GM12878 (cell line): Measurements from ENCODE around the gene TRIM45. TPM values are rescaled to one million over a fixed set of nuclear protein-coding genes. Genes with fewer than 3 reads are reported as not detected.

Experiments
- ATAC-seq: fragments of 200-7000 bp; cut with Tn5 transposase; 3 replicates; pipeline ENCODE4 v1.9.1; 2020; ENCODE audit warnings: mild to moderate bottlenecking, moderate library complexity
- BruUV-seq: library from RNA; stranded (reverse); fragments of 400-500 nt; replicated peaks from 2 replicates; lab custom pipeline; 2021; lab: Mats Ljungman, UMichigan
- CTCF ChIA-PET: fragments of 300-600 bp; sonication (Branson Sonifier 250); formaldehyde crosslinking; extraction: SDS; loops from one replicate; lab custom pipeline; 2021; ENCODE audit warnings: inconsistent platforms; lab: Yijun Ruan, JAX
- POLR2A ChIA-PET: fragments of 350-600 bp; formaldehyde crosslinking; extraction: SDS; loops from one replicate; lab custom pipeline; 2021; ENCODE audit warnings: inconsistent platforms; lab: Charles Lee
- RAD21 ChIA-PET: fragments of 300-600 bp; sonication (Branson Sonifier 250); formaldehyde crosslinking; loops from one replicate; lab custom pipeline; 2023; ENCODE audit warnings: antibody characterized with exemption; ENCODE audit not compliant: unreplicated experiment; lab: Charles Lee
- SMC1A ChIA-PET: fragments of 300-600 bp; sonication (Branson Sonifier 250); formaldehyde crosslinking; loops from one replicate; lab custom pipeline; 2023; ENCODE audit not compliant: unreplicated experiment, uncharacterized antibody; lab: Charles Lee
- DNase-seq: peaks from one replicate; pipeline ENCODE4 v3.0.0-alpha.2; 2011; ENCODE audit warnings: low read depth, low spot score
- FAIRE-seq: peaks from 3 replicates; lab custom pipeline; 2011; peaks lifted over from hg19 to GRCh38; lab: Jason Lieb, UNC
- H2AFZ ChIP-seq: 2 replicates; pipeline ENCODE4 v1.6.0; 2011; ENCODE audit warnings: low read depth, low read length, control low read depth; ENCODE audit not compliant: control insufficient read depth
- H3K27ac ChIP-seq: 2 replicates; pipeline ENCODE4 v1.5.1; 2011; ENCODE audit warnings: control low read depth; ENCODE audit not compliant: control insufficient read depth, insufficient read depth
- H3K27me3 ChIP-seq, 2 experiments: replicated peaks in 1 of 2; 2 replicates each; pipeline versions ENCODE4 v1.6.0 to v1.6.1; 2011; ENCODE audit warnings: low read length in 1 of 2; ENCODE audit not compliant: control insufficient read depth in 2 of 2, insufficient read depth in 2 of 2
- H3K36me3 ChIP-seq, 2 experiments: 2 replicates each; pipeline ENCODE4 v1.5.1; 2011; ENCODE audit warnings: low read length in 1 of 2; ENCODE audit not compliant: control insufficient read depth in 2 of 2, insufficient read depth in 2 of 2
- H3K4me1 ChIP-seq: 2 replicates; pipeline ENCODE4 v1.6.1; 2011; ENCODE audit warnings: mild to moderate bottlenecking, low read length, moderate library complexity, mixed read lengths; ENCODE audit not compliant: control insufficient read depth, insufficient read depth
- H3K4me2 ChIP-seq: 2 replicates; pipeline ENCODE4 v1.6.0; 2011; ENCODE audit warnings: control low read depth; ENCODE audit not compliant: control insufficient read depth, insufficient read depth
- H3K4me3 ChIP-seq: fragments of 200-600 bp; sonication (generic); 2 replicates; pipeline ENCODE4 v1.5.1; 2016
- H3K79me2 ChIP-seq: 2 replicates; pipeline ENCODE4 v1.6.0; 2011; ENCODE audit warnings: low read length; ENCODE audit not compliant: control insufficient read depth, insufficient read depth
- H3K9ac ChIP-seq: 2 replicates; pipeline ENCODE4 v1.8.0; 2011; ENCODE audit warnings: low read length, control low read depth, mixed read lengths; ENCODE audit not compliant: control insufficient read depth, insufficient read depth
- H3K9me3 ChIP-seq: replicated peaks from 3 replicates; pipeline ENCODE4 v1.5.1; 2011; ENCODE audit warnings: mild to moderate bottlenecking, low read length; ENCODE audit not compliant: control insufficient read depth, insufficient read depth
- H4K20me1 ChIP-seq: 2 replicates; pipeline ENCODE4 v1.6.0; 2011; ENCODE audit not compliant: control insufficient read depth, insufficient read depth
- ETV6 ChIP-seq, 2 experiments: fragments of 450-650 bp in 1 of 2; IDR thresholded peaks in 1 of 2; conservative IDR thresholded peaks in 1 of 2; 2 replicates each; pipeline ENCODE4 v1.6.1; 2014; ENCODE audit warnings: antibody characterized with exemption in 1 of 2, borderline replicate concordance in 1 of 2, low read depth in 1 of 2, mild to moderate bottlenecking in 1 of 2, moderate library complexity in 1 of 2
- JUNB ChIP-seq: IDR thresholded peaks from 2 replicates; pipeline ENCODE4 v1.6.1; 2016; ENCODE audit warnings: antibody characterized with exemption, mild to moderate bottlenecking
- PAX5 ChIP-seq: IDR thresholded peaks from 2 replicates; pipeline ENCODE4 v1.6.1; 2011; ENCODE audit warnings: low read depth, low read length, borderline replicate concordance
- WGBS: methylation state at CpG from one replicate; pipeline ENCODE4 v1.1.6; 2016; ENCODE audit warnings: low lambda C conversion rate; ENCODE audit not compliant: insufficient replicate concordance, insufficient coverage; ENCODE audit errors: missing lambda C conversion rate; 5-methylcytosine and 5-hydroxymethylcytosine counted together
- in situ Hi-C: fragments of 300-500 bp; cut with MboI; formaldehyde crosslinking; loops from 9 replicates; pipeline ENCODE4 v1.14.3; 2018; ENCODE audit warnings: mixed read lengths
- intact Hi-C: fragments of 100-400 bp; cut with micrococcal nuclease; formaldehyde crosslinking; loops from one replicate; pipeline ENCODE4 v1.14.2; 2022; ENCODE audit not compliant: unreplicated experiment
- polyA plus RNA-seq, 11 experiments: library from polyadenylated mRNA; depleted of rRNA in 4 of 11; unstranded in 6 of 11; stranded (reverse) in 5 of 11; fragments of >200 nt; fragmentation: Nextera tagmentation in 4 of 11; fragmentation: Illumina TruSeq in 1 of 11; extraction: Ambion mirVana in 4 of 11; extraction: Trizol in 1 of 11; gene quantifications; 1 replicate in 1 of 11; 2 replicates in 10 of 11; pipeline versions ENCODE4 v1.2.1 to v1.2.3, GENCODE V29; 2011 to 2016; ENCODE audit warnings: inconsistent platforms in 2 of 11, missing spikeins in 2 of 11, low read depth in 1 of 11
- total RNA-seq, 4 experiments: library from RNA; depleted of rRNA in 3 of 4; stranded (reverse); fragments of >200 nt in 3 of 4; fragmentation: Illumina TruSeq in 1 of 4; extraction: Trizol in 1 of 4; gene quantifications; 2 replicates each; pipeline versions ENCODE4 v1.2.1 to v1.2.3, GENCODE V29; 2013 to 2021

Gene TRIM45
- total and polyA plus RNA-seq, 10 of the 15 experiments (the other 5 are each of a cell fraction or from before 2014, with no cell fraction given) = 0.31 to 0.86 (median 0.46) TPM

DNA sequence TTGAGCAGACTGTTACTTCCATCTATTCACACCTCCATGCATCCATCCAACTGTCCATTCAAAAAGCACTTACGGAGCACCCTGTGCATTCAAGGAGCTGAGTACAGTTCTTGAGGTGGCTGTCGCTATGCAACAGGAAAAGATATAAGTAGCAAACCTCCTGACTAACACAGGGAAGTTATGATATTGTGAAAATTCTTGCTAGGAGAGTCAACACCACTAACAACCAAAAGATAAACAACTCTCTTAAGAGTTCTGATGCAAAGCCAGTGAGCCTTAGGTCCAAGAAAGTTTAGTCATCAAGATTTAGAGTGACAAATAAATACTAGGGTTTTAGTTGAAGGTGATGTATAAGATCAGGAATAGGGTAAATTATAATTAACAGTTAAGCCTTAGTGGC lies 44.5 kb upstream of the TRIM45 start:
- ATAC-seq = no peak
- TF ChIP-seq JUNB = no peak
- TF ChIP-seq ETV6 (conservative IDR thresholded peaks at IDR 0.05 in 1 of 2, IDR thresholded peaks at IDR 0.05 in 1 of 2; ENCODE audit: borderline replicate concordance in 1 of 2, low read depth in 1 of 2) = no peak
- TF ChIP-seq, all 136 proteins: peak for 0

DNA sequence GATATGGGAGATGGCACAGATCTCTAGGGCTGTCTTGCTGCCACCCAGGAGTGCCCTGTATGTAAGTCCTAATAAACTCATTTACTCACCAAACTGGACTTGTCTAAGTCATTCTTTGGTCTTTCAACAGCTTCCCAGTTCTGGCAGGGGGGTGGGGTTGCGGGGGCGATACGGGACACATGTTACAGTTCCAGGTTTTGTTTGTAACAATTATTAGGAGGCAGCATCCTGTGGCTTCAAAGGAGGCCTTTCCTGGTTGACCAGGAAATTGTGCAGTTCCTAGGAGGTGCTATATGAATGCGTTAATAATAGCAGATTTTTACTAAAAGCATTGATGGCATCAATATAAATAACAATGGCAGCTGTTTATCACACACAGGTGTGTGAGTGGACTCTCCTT lies 42.7 kb upstream of the TRIM45 start:
- RAD21 ChIA-PET = no interaction called here
- Histone ChIP-seq H3K4me2 (no peak overlapping the region), H3K27ac (no peak overlapping the region), H3K27me3 (peaks cover 0 to 1% of the 10 kb centered on the region in 2 experiments; a peak in 1 of 4 replicates)
- CTCF ChIA-PET = no interaction called here
- BruUV-seq = no TSS peak
- 62% methylated on average over 4 of the region's 4 CpGs for WGBS
- no peak for ATAC-seq
- no peak for TF ChIP-seq PAX5
- TF ChIP-seq, all 136 proteins: peak for 0
- POLR2A ChIA-PET = no interaction called here
- no peaks in the 10 kb centered on the region for H3K9me3 ChIP-seq
- no peak overlapping the region for H3K9ac ChIP-seq
- no peak overlapping the region for H2AFZ ChIP-seq
- no peak overlapping the region for H3K4me3 ChIP-seq
- FAIRE-seq (no peak), DNase-seq (no peak)
- intact Hi-C loops (no loop called here), in situ Hi-C loops (no loop called here)
- H3K36me3 ChIP-seq = no peaks in the 10 kb centered on the region
- H3K4me1 ChIP-seq = no peaks in the 10 kb centered on the region
- SMC1A ChIA-PET = interaction anchor here (1.5 kb wide), 1 partner anchor 9 kb away, joined by 3 read pairs; no protein-coding TSS in a partner anchor
- H4K20me1 ChIP-seq = no peaks in the 10 kb centered on the region
- H3K79me2 ChIP-seq = no peaks in the 10 kb centered on the region

More for the DNA sequence above, 44.5 kb upstream of the TRIM45 start:
- Histone ChIP-seq H3K27me3 (peaks cover 0 to 1% of the 10 kb centered on the region in 2 experiments; a peak in 1 of 4 replicates), H3K4me1 (no peaks in the 10 kb centered on the region), H3K4me2 (no peak overlapping the region), H2AFZ (no peak overlapping the region), H3K9me3 (no peaks in the 10 kb centered on the region), H4K20me1 (no peaks in the 10 kb centered on the region), H3K27ac (no peak overlapping the region), H3K79me2 (no peaks in the 10 kb centered on the region), H3K9ac (no peak overlapping the region), H3K36me3 (no peaks in the 10 kb centered on the region), H3K4me3 (no peak overlapping the region)
- ChIA-PET CTCF (no interaction called here), POLR2A (interaction anchor here (0.6 kb wide), 1 partner anchor 41 kb away, joined by 3 read pairs; no protein-coding TSS in a partner anchor), RAD21 (no interaction called here), SMC1A (no interaction called here)
- BruUV-seq = no TSS peak
- intact Hi-C loops = no loop called here
- DNase-seq (no peak), FAIRE-seq (no peak)
- in situ Hi-C loops = no loop called here
- 39% methylated on average over 2 of the region's 2 CpGs for WGBS
